Measurements from ENCODE around the gene MAP3K7.

MAP3K7 gene

GRCh38 chr6:90480666-90481065, 106.2 kb downstream of the MAP3K7 start:
- peak; percentile 20 for DNase-seq

GRCh38 chr6:90479603-90479926, 107.3 kb downstream of the MAP3K7 start:
- DNase-seq: no peak

- DNase-seq: peak; percentile 92
These were observed 107.9 kb downstream of the MAP3K7 start for GRCh38 chr6:90478789-90479602.

GRCh38 chr6:90478278-90478677, 108.6 kb downstream of the MAP3K7 start:
- DNase-seq: peak; percentile 67

GRCh38 chr6:90477366-90477765, 109.5 kb downstream of the MAP3K7 start:
- no peak for DNase-seq

GRCh38 chr6:90472716-90473115, 114.2 kb downstream of the MAP3K7 start:
- DNase-seq: no peak

- no peak for DNase-seq
These were observed 115.6 kb downstream of the MAP3K7 start for GRCh38 chr6:90471263-90471662.

GRCh38 chr6:90469906-90470305, 117.0 kb downstream of the MAP3K7 start:
- DNase-seq: no peak

GRCh38 chr6:90468859-90469258, 118.0 kb downstream of the MAP3K7 start:
- no peak for DNase-seq

- no peak for DNase-seq
These were observed 118.8 kb downstream of the MAP3K7 start for GRCh38 chr6:90468080-90468479.

GRCh38 chr6:90467546-90467945, 119.3 kb downstream of the MAP3K7 start:
- no peak for DNase-seq

- no peak for DNase-seq
These were observed 120.5 kb downstream of the MAP3K7 start for GRCh38 chr6:90466154-90466940.

GRCh38 chr6:90465686-90466085, 121.2 kb downstream of the MAP3K7 start:
- DNase-seq: no peak

- DNase-seq: no peak
These were observed 122.4 kb downstream of the MAP3K7 start for GRCh38 chr6:90464507-90464906.

- DNase-seq: no peak
These were observed 123.0 kb downstream of the MAP3K7 start for GRCh38 chr6:90463874-90464273.

All from NCI-H82 (cell line).